Measurements from ENCODE around the gene SCGB1D2.

- TF ChIP-seq CTCF (optimal IDR thresholded peaks at IDR 0.05 in 1 of 3, IDR thresholded peaks at IDR 0.05 in 1 of 3, conservative IDR thresholded peaks at IDR 0.05 in 1 of 3; ENCODE audit: extremely low read depth in 1 of 3, insufficient read depth in 2 of 3, low read length in 3 of 3) = no peak
- TF ChIP-seq EZH2 (IDR thresholded peaks at IDR 0.05; ENCODE audit: low read length) = no peak
Observed at GRCh38 chr11:62202910-62203309, 39.1 kb upstream of the SCGB1D2 start.

All from keratinocyte (primary cell).